AG04450 (cell line): ENCODE results near the gene MAPK9. TPM values are rescaled to one million over a fixed set of nuclear protein-coding genes. Genes with fewer than 3 reads are reported as not detected.

Experiments
- CTCF ChIA-PET: fragments of 300-600, 350-600 bp; formaldehyde crosslinking; extraction: SDS; loops from one replicate; lab custom pipeline; 2022; ENCODE audit warnings: antibody characterized with exemption, inconsistent platforms; lab: Charles Lee
- POLR2A ChIA-PET: fragments of 350-600 bp; formaldehyde crosslinking; extraction: SDS; loops from one replicate; lab custom pipeline; 2021; ENCODE audit warnings: antibody characterized with exemption, inconsistent platforms; lab: Yijun Ruan, JAX
- DNase-seq: peaks from one replicate; pipeline ENCODE4 v3.0.0-alpha.2; 2011; ENCODE audit warnings: low read depth, low spot score
- H3K27ac ChIP-seq: one replicate; pipeline ENCODE4 v1.5.1; 2012; ENCODE audit warnings: low read depth, low read length, control low read depth
- H3K27me3 ChIP-seq: one replicate; pipeline ENCODE4 v1.6.0; 2012; ENCODE audit warnings: low read length; ENCODE audit not compliant: control insufficient read depth, insufficient read depth
- H3K4me3 ChIP-seq: 2 replicates; pipeline ENCODE4 v1.5.1; 2011; ENCODE audit warnings: mild to moderate bottlenecking, low read depth, low read length, control low read depth
- H3K9me3 ChIP-seq: 2 replicates; pipeline ENCODE4 v1.5.1; 2012; ENCODE audit warnings: low read length; ENCODE audit not compliant: control insufficient read depth, insufficient read depth
- polyA plus RNA-seq: library from polyadenylated mRNA; depleted of rRNA; stranded (reverse); fragments of >200 nt; gene quantifications from 2 replicates; pipeline ENCODE4 v1.2.3, GENCODE V29; 2011
- TF ChIP-seq, protein P1 (sequence below): IDR thresholded peaks from 2 replicates; pipeline ENCODE4 v1.5.1; 2011; ENCODE audit warnings: low read depth, low read length, control low read depth, inconsistent platforms

The MAPK9 gene
- polyA plus RNA-seq, 1 experiment, result 35.1 TPM

- ChIA-PET POLR2A (interaction anchor here (3.0 kb wide), 1 partner anchor 22 kb away, joined by 13 read pairs; the partner anchor contains the start of gene GFPT2), CTCF (interaction anchor here (0.6 to 2.4 kb wide), 5 partner anchors 11 to 37 kb away, joined by 3 to 7 read pairs (median 5); no protein-coding TSS in a partner anchor)
- H3K27me3 ChIP-seq, result no peaks in the 10 kb centered on the region
- peak; percentile 88 for DNase-seq
- TF ChIP-seq, protein P1, sequence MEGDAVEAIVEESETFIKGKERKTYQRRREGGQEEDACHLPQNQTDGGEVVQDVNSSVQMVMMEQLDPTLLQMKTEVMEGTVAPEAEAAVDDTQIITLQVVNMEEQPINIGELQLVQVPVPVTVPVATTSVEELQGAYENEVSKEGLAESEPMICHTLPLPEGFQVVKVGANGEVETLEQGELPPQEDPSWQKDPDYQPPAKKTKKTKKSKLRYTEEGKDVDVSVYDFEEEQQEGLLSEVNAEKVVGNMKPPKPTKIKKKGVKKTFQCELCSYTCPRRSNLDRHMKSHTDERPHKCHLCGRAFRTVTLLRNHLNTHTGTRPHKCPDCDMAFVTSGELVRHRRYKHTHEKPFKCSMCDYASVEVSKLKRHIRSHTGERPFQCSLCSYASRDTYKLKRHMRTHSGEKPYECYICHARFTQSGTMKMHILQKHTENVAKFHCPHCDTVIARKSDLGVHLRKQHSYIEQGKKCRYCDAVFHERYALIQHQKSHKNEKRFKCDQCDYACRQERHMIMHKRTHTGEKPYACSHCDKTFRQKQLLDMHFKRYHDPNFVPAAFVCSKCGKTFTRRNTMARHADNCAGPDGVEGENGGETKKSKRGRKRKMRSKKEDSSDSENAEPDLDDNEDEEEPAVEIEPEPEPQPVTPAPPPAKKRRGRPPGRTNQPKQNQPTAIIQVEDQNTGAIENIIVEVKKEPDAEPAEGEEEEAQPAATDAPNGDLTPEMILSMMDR, result no peak
- H3K4me3 ChIP-seq, result peak overlapping the region; percentile 11; the same call in 1 of the 2 replicates
- peak overlapping the region; percentile 83 for H3K27ac ChIP-seq
- no peaks in the 10 kb centered on the region; the same call in 1 of the 2 replicates for H3K9me3 ChIP-seq
Measured at GRCh38 chr5:180330810-180331646, 39.1 kb upstream of the MAPK9 start.

DNA sequence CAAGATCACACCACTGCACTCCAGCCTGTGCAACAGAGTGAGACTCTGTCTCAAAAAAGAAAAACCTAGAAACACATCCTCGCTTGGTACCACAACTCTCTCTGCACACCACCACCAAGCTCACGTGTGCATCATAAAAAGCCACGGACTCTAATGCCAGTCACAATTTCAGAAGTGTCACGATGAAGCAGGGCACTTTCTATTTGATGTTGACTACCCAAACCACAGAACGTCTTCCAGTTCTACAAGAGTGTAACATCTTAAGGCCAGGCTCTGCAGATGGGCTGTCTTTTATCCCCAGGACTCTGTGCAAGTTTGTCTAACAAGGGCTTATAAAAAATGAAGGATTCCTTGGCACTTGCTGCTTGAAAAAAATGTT is 38.4 kb upstream of the MAPK9 start:
- Histone ChIP-seq H3K9me3 (no peaks in the 10 kb centered on the region; the same call in 1 of the 2 replicates), H3K4me3 (no peak overlapping the region; the same call in 1 of the 2 replicates), H3K27me3 (no peaks in the 10 kb centered on the region), H3K27ac (peak overlapping the region; percentile 83)
- ChIA-PET CTCF (interaction anchor here (1.8 to 2.7 kb wide), 3 partner anchors 14 to 35 kb away, joined by 5 to 48 read pairs (median 30); no protein-coding TSS in a partner anchor), POLR2A (interaction anchor here (3.0 kb wide), 1 partner anchor 23 kb away, joined by 13 read pairs; the partner anchor contains the start of gene GFPT2)
- no peak for DNase-seq
- TF ChIP-seq, protein P1, result no peak

DNA sequence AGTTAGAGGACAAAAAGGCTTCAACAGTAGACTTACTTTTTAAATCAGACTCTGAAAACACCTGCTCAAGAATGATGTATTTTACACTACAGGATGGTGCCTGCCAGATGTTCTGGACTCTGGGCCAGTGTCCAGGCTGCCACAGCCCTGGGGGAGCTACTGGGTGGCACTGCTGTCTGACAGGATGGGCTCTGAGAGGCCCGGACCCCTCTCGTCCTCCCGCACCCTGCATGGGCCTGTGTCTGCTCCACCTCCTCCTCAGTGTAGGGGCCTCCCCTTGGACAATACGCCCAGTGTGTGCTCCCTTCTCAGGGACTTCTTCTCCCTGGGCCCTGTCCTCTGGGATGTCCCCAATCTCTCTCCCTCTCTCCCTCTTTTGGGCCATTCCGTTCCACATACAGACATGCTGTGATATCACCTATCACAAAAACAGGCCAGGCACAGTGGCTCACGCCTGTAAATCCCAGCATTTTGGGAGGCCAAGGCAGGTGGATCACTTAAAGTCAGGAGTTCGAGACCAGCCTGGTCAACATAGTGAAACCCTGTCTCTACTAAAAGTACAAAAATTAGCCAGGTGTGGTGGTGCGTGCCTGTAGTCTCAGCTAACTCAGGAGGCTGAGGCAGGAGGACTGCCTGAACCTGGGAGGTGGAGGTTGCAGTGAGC is 37.9 kb upstream of the MAPK9 start:
- TF ChIP-seq, protein P1, result no peak
- DNase-seq, result no peak
- Histone ChIP-seq H3K27me3 (no peaks in the 10 kb centered on the region), H3K4me3 (no peak overlapping the region), H3K27ac (no peak overlapping the region), H3K9me3 (no peaks in the 10 kb centered on the region; the same call in 1 of the 2 replicates)
- ChIA-PET CTCF (interaction anchor here (1.4 to 2.7 kb wide), 8 partner anchors 14 to 205 kb away, joined by 4 to 48 read pairs (median 12); no protein-coding TSS in a partner anchor), POLR2A (no interaction called here)

GRCh38 chr5:180329138-180329435 is 37.2 kb upstream of the MAPK9 start:
- TF ChIP-seq, protein P1, result no peak
- CTCF ChIA-PET, result interaction anchor here (0.5 to 2.7 kb wide), 29 partner anchors 9 to 474 kb away, joined by 3 to 48 read pairs (median 5); no protein-coding TSS in a partner anchor
- POLR2A ChIA-PET, result no interaction called here
- no peak overlapping the region for H3K4me3 ChIP-seq
- no peaks in the 10 kb centered on the region; the same call in 1 of the 2 replicates for H3K9me3 ChIP-seq
- no peak for DNase-seq
- H3K27me3 ChIP-seq, result no peaks in the 10 kb centered on the region
- H3K27ac ChIP-seq, result no peak overlapping the region
